AG04450 (cell line): ENCODE data around the gene XAB2. TPM values are rescaled to one million over a fixed set of nuclear protein-coding genes. Genes with fewer than 3 reads are reported as not detected.

Source experiments
- CTCF ChIA-PET: fragments of 300-600, 350-600 bp; formaldehyde crosslinking; extraction: SDS; loops from one replicate; lab custom pipeline; 2022; ENCODE audit warnings: antibody characterized with exemption, inconsistent platforms; lab: Charles Lee
- POLR2A ChIA-PET: fragments of 350-600 bp; formaldehyde crosslinking; extraction: SDS; loops from one replicate; lab custom pipeline; 2021; ENCODE audit warnings: antibody characterized with exemption, inconsistent platforms; lab: Yijun Ruan, JAX
- DNase-seq: peaks from one replicate; pipeline ENCODE4 v3.0.0-alpha.2; 2011; ENCODE audit warnings: low read depth, low spot score
- H3K27ac ChIP-seq: one replicate; pipeline ENCODE4 v1.5.1; 2012; ENCODE audit warnings: low read depth, low read length, control low read depth
- H3K27me3 ChIP-seq: one replicate; pipeline ENCODE4 v1.6.0; 2012; ENCODE audit warnings: low read length; ENCODE audit not compliant: control insufficient read depth, insufficient read depth
- H3K4me3 ChIP-seq: 2 replicates; pipeline ENCODE4 v1.5.1; 2011; ENCODE audit warnings: mild to moderate bottlenecking, low read depth, low read length, control low read depth
- H3K9me3 ChIP-seq: 2 replicates; pipeline ENCODE4 v1.5.1; 2012; ENCODE audit warnings: low read length; ENCODE audit not compliant: control insufficient read depth, insufficient read depth
- polyA plus RNA-seq: library from polyadenylated mRNA; depleted of rRNA; stranded (reverse); fragments of >200 nt; gene quantifications from 2 replicates; pipeline ENCODE4 v1.2.3, GENCODE V29; 2011
- TF ChIP-seq, protein P1 (sequence below): IDR thresholded peaks from 2 replicates; pipeline ENCODE4 v1.5.1; 2011; ENCODE audit warnings: low read depth, low read length, control low read depth, inconsistent platforms

XAB2 gene
- polyA plus RNA-seq, 1 experiment = 16.3 TPM

- no peak for DNase-seq
- no peak overlapping the region for H3K4me3 ChIP-seq
- H3K27me3 ChIP-seq = peaks cover 18% of the 10 kb centered on the region
- H3K27ac ChIP-seq = no peak overlapping the region
- ChIA-PET CTCF (no interaction called here), POLR2A (no interaction called here)
- H3K9me3 ChIP-seq = peaks cover 6% of the 10 kb centered on the region
- TF ChIP-seq, protein P1, sequence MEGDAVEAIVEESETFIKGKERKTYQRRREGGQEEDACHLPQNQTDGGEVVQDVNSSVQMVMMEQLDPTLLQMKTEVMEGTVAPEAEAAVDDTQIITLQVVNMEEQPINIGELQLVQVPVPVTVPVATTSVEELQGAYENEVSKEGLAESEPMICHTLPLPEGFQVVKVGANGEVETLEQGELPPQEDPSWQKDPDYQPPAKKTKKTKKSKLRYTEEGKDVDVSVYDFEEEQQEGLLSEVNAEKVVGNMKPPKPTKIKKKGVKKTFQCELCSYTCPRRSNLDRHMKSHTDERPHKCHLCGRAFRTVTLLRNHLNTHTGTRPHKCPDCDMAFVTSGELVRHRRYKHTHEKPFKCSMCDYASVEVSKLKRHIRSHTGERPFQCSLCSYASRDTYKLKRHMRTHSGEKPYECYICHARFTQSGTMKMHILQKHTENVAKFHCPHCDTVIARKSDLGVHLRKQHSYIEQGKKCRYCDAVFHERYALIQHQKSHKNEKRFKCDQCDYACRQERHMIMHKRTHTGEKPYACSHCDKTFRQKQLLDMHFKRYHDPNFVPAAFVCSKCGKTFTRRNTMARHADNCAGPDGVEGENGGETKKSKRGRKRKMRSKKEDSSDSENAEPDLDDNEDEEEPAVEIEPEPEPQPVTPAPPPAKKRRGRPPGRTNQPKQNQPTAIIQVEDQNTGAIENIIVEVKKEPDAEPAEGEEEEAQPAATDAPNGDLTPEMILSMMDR = no peak
Measured at GRCh38 chr19:7669641-7670040, 40.3 kb upstream of the XAB2 start.

DNA sequence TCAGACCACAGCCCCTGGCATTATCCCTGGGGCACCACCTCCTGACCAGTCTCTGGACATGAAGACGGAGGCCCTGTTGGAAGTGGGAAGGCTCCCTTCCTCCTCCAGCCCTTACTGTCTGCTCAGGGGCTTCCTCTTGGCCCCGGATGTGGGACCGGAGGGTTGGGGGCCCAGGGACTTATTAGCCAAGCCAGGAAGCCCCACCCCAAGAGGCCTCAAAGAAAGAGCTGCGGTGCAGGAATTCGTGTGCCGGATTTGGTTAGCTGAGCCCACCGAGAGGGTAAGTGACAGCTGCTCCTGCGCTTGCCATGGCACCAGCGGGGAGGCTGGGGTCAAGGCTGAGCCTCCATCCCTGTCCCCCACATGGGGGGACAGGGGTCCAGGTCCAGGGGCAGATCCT is 39.5 kb upstream of the XAB2 start, which contains the start of gene RETN:
RETN (plus strand) TSS at position 208 of the 400 bp plus-strand sequence. CDS start 278 bp downstream, outside the sequence.
- Histone ChIP-seq H3K27ac (no peak within 1 kb of the TSS), H3K9me3 (peaks cover under 1% of the 10 kb centered on the region; the same call in 1 of the 2 replicates), H3K27me3 (peaks cover 18% of the 10 kb centered on the region), H3K4me3 (no peak within 1 kb of the TSS)
- POLR2A ChIA-PET = no interaction called here
- TF ChIP-seq, protein P1 = no peak
- CTCF ChIA-PET = interaction anchor here (0.9 kb wide), 1 partner anchor 12 kb away, joined by 4 read pairs; the partner anchor contains the start of gene TRAPPC5
- no peak for DNase-seq

DNA sequence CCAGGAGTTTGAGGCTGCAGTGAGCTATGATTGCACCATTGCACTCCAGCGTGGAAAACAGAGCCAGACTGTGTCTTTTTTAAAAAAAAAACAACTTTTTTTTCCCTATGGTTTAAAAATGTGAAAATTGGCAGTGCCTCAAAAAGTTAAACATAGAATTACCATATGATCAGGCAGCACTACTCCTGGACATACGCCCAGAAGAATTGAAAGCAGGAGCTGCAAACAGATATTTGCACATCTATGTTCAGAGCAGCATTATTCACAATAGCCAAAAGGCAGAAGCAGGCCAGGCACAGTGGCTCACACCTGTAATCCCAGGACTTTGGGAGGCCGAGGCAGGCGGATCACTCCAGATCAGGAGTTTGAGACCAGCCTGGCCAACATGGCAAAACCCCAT is 35.7 kb upstream of the XAB2 start:
- ChIA-PET POLR2A (no interaction called here), CTCF (interaction anchor here (0.8 to 2.7 kb wide), 4 partner anchors 13 to 135 kb away, joined by 3 to 13 read pairs (median 8); partner anchors contain the start of gene TRAPPC5)
- peak; percentile 46 for DNase-seq
- Histone ChIP-seq H3K9me3 (no peaks in the 10 kb centered on the region), H3K27ac (no peak overlapping the region), H3K4me3 (no peak overlapping the region), H3K27me3 (peaks cover 9% of the 10 kb centered on the region)
- TF ChIP-seq, protein P1 = no peak

GRCh38 chr19:7663706-7664105 is 34.4 kb upstream of the XAB2 start:
- no peak for DNase-seq
- H3K27me3 ChIP-seq = peaks cover 8% of the 10 kb centered on the region
- no peaks in the 10 kb centered on the region for H3K9me3 ChIP-seq
- POLR2A ChIA-PET = interaction anchor here (0.6 to 1.2 kb wide), 2 partner anchors 34 to 532 kb away, joined by 3 read pairs; partner anchors contain the start of gene PET100
- CTCF ChIA-PET = interaction anchor here (2.5 to 2.7 kb wide), 2 partner anchors 12 to 17 kb away, joined by 7 to 13 read pairs; partner anchors contain the start of gene TRAPPC5
- H3K27ac ChIP-seq = no peak overlapping the region
- no peak overlapping the region for H3K4me3 ChIP-seq
- TF ChIP-seq, protein P1 = no peak

DNA sequence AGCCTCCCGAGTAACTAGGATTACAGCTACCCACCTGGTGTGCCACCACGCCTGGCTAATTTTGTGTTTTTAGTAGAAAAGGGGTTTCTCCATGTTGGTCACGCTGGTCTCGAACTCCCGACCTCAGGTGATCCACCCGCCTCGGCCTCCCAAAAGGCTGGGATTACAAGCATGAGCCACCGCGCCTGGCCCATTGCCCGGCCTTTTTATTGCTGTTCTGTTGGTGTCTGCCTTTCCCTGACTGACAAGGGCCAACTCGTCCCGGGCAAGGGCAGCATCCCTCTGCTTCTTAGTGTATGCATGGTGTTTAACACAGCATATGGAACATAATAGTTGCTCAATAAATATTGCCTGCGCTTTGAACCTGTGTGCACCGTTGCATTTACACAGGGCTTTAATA is 33.3 kb upstream of the XAB2 start:
- Histone ChIP-seq H3K27ac (no peak overlapping the region), H3K4me3 (no peak overlapping the region), H3K27me3 (peaks cover 10% of the 10 kb centered on the region), H3K9me3 (no peaks in the 10 kb centered on the region)
- no peak for DNase-seq
- POLR2A ChIA-PET = no interaction called here
- TF ChIP-seq, protein P1 = no peak
- CTCF ChIA-PET = interaction anchor here (1.0 to 3.0 kb wide), 2 partner anchors 11 to 18 kb away, joined by 5 to 17 read pairs; partner anchors contain the start of gene TRAPPC5
